ENCODE data around the gene NUDT4. TPM values are rescaled to one million over a fixed set of nuclear protein-coding genes. Genes with fewer than 3 reads are reported as not detected.
A peak's percentile ranks its signal among the peaks of the same experiment; 100 is the strongest.

Gene NUDT4
- polyA plus RNA-seq, 1 of the 3 experiments (the other 2 are of a cell fraction), result 19.8 TPM

DNA sequence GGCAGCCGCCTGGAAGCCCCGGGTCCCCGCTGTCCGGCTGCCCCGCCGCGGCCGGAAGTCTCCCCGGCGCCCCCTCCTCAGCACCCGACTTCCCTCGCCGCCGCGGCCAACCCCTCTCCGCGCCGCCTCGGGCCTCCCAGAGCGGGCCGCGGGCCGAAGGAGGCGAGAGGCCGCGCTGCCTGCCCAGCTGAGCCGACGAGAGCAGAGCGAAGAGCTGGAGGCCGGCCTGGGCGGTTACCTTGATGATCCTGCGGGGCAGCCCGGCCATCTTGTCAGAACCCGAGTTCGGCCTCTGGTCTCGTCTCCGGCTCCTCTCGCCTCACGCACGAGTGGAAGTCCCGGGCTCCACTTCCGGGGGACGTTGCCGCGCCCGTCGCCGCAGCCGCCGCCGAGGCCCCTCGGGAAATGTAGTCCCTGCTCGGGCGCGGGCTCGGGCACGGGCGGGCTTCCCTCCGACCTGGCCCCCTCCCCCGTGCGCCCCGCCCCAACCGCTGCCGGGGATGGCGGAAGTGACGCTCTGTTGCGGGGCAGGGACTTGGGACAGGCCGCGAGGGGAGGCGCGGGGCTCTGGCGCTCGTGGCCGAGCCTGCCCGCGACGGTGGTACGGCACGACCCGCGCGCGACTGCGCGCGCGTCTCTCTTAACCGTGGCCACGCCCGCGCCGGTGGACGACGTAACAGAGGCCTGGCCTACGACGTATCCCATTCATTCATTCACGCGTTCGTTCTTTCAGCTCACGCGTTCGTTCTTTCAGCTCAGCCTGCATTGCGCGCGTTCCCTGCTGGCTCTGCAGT, 64.1 kb downstream of the NUDT4 start, which contains the start of gene UBE2N (continued):
- TF ChIP-seq SMC3 (IDR thresholded peaks at IDR 0.05; ENCODE audit: low read depth, low read length), result no peak
- TF ChIP-seq SIN3A (IDR thresholded peaks at IDR 0.05; ENCODE audit: borderline replicate concordance, low read depth, low read length), result 0 out of 2 replicates have a peak, but pooled peaks have one; percentile 20
- TF ChIP-seq RXRA (IDR thresholded peaks at IDR 0.05; ENCODE audit: borderline replicate concordance, low read depth), result no peak
- no peak for TF ChIP-seq FOSL2 (IDR thresholded peaks at IDR 0.05; ENCODE audit: borderline replicate concordance, low read depth)
- TF ChIP-seq YY1 (IDR thresholded peaks at IDR 0.05; ENCODE audit: low read depth), result peak; percentile 86
- peak; percentile 88 for TF ChIP-seq RFX5 (IDR thresholded peaks at IDR 0.05; ENCODE audit: low read length)
- no peak for TF ChIP-seq RCOR1 (IDR thresholded peaks at IDR 0.05; ENCODE audit: low read length)
- peak; percentile 73 for TF ChIP-seq TAF1 (IDR thresholded peaks at IDR 0.05; ENCODE audit: borderline replicate concordance, low read depth, low read length)
- TF ChIP-seq NFIC (IDR thresholded peaks at IDR 0.05; ENCODE audit: borderline replicate concordance), result no peak
- TF ChIP-seq, protein P1, sequence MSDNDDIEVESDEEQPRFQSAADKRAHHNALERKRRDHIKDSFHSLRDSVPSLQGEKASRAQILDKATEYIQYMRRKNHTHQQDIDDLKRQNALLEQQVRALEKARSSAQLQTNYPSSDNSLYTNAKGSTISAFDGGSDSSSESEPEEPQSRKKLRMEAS (IDR thresholded peaks at IDR 0.05; ENCODE audit: low read depth), result peak; percentile 55
- TF ChIP-seq NRF1 (IDR thresholded peaks at IDR 0.05; ENCODE audit: low read depth, low read length), result peak; percentile 76
- TF ChIP-seq FOXJ3 (CRISPR knock-in tag; IDR thresholded peaks at IDR 0.05), result no peak
- TF ChIP-seq GATA2 (CRISPR knock-in tag; IDR thresholded peaks at IDR 0.05), result no peak

DNA sequence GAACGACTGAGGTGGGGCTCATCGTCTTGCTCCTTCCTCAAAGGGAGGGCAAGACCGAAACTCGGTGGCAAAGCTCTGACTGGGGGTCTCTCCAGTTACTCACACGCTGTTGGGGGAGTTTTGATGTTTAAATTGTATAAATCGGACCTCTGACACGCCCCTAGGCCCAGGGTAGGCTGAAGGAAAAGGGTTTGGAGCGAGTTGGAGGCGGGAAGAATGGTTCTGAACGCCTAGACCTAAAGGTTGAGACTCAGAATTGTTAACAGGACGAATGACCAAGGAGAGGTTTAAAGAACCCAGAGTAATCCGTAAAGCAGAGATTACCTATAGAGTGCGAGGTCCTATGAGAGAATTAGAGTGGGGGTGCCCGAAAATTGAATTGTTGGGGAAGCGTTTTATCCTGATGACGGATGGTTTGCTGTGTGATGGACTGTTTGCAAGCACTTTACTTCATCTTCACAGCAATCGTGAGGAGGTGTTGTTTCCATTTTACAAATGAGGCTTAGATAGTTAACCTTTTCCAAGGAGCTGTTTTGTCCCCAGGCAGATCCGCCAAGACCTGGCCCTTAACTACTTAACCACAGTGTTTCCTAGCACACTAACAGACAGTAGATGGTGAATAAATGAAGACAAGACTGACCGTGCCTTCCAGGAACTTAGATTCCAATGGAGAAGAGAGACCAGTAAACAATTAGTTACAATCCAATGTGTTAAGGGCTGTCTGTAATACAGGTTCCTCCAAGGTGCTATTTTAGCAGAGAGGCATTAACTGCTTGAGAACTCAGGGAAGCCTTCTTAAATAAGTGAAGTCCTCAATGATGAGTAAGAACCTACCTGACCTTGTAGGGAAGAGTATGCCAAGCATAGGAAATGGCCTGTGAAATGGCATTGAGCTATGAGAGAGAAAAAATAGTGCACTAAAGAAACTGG, 65.0 kb downstream of the NUDT4 start:
- ChIA-PET POLR2A (no interaction called here), CTCF (interaction anchor here (1.1 to 2.4 kb wide), 5 partner anchors 19 to 660 kb away, joined by 3 to 10 read pairs (median 4); no protein-coding TSS in a partner anchor)
- Histone ChIP-seq H3K9me3 (no peaks in the 10 kb centered on the region), H3K4me1 (ENCODE audit: control insufficient read depth in 1 of 2, insufficient read depth in 2 of 2, low read depth in 1 of 2, low read length in 1 of 2) (peaks cover 10 to 14% of the 10 kb centered on the region in 2 experiments; a peak in 3 of 4 replicates), H3K27ac (ENCODE audit: low read depth in 2 of 2, low read length in 1 of 2) (peak overlapping the region; percentile 84 to 93), H4K20me1 (ENCODE audit: insufficient read depth) (peaks cover 34% of the 10 kb centered on the region), H3K9ac (peak overlapping the region; percentile 98), H3K4me2 (peak overlapping the region; percentile 85), H3K9me2 (no peaks in the 10 kb centered on the region), H3F3A (replicated peaks; ENCODE audit: insufficient read depth) (peaks cover 4% of the 10 kb centered on the region), H3K79me2 (ENCODE audit: insufficient read depth) (peaks cover 40% of the 10 kb centered on the region), H2AFZ (ENCODE audit: low read depth) (peak overlapping the region; percentile 88), H3K4me3 (ENCODE audit: low read depth in 2 of 2, low read length in 1 of 2) (peak overlapping the region; percentile 83 to 91), H3K27me3 (ENCODE audit: insufficient read depth) (no peaks in the 10 kb centered on the region), H3K36me3 (replicated peaks in 1 of 2; ENCODE audit: control insufficient read depth in 1 of 2, insufficient read depth in 2 of 2, low read length in 1 of 2) (no peaks in the 10 kb centered on the region)
- TF ChIP-seq FOXM1 (IDR thresholded peaks at IDR 0.05; ENCODE audit: low read depth), result no peak
- TF ChIP-seq, protein P2, sequence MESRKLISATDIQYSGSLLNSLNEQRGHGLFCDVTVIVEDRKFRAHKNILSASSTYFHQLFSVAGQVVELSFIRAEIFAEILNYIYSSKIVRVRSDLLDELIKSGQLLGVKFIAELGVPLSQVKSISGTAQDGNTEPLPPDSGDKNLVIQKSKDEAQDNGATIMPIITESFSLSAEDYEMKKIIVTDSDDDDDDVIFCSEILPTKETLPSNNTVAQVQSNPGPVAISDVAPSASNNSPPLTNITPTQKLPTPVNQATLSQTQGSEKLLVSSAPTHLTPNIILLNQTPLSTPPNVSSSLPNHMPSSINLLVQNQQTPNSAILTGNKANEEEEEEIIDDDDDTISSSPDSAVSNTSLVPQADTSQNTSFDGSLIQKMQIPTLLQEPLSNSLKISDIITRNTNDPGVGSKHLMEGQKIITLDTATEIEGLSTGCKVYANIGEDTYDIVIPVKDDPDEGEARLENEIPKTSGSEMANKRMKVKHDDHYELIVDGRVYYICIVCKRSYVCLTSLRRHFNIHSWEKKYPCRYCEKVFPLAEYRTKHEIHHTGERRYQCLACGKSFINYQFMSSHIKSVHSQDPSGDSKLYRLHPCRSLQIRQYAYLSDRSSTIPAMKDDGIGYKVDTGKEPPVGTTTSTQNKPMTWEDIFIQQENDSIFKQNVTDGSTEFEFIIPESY (IDR thresholded peaks at IDR 0.05; ENCODE audit: borderline replicate concordance, low read depth), result no peak
- TF ChIP-seq, protein P1 (IDR thresholded peaks at IDR 0.05; ENCODE audit: low read depth), result no peak
- no peak for TF ChIP-seq NRF1 (IDR thresholded peaks at IDR 0.05; ENCODE audit: low read depth, low read length)
- no peak for TF ChIP-seq NFIC (IDR thresholded peaks at IDR 0.05; ENCODE audit: borderline replicate concordance)
- TF ChIP-seq, protein P3, sequence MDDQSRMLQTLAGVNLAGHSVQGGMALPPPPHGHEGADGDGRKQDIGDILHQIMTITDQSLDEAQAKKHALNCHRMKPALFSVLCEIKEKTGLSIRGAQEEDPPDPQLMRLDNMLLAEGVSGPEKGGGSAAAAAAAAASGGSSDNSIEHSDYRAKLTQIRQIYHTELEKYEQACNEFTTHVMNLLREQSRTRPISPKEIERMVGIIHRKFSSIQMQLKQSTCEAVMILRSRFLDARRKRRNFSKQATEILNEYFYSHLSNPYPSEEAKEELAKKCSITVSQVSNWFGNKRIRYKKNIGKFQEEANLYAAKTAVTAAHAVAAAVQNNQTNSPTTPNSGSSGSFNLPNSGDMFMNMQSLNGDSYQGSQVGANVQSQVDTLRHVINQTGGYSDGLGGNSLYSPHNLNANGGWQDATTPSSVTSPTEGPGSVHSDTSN (IDR thresholded peaks at IDR 0.05), result no peak
- no peak for TF ChIP-seq RAD21 (IDR thresholded peaks at IDR 0.05; ENCODE audit: low read length)
- WGBS (ENCODE audit: low lambda C conversion rate), result 9% methylated on average over 19 of the region's 19 CpGs
- DNase-seq, result no peak

Data from SK-N-SH (cell line).